Measurements from ENCODE around the gene ADAM8. TPM values are rescaled to one million over a fixed set of nuclear protein-coding genes. Genes with fewer than 3 reads are reported as not detected.

ADAM8 gene
- total RNA-seq, 1 donor from 2014 or later: 3.6 TPM

DNA sequence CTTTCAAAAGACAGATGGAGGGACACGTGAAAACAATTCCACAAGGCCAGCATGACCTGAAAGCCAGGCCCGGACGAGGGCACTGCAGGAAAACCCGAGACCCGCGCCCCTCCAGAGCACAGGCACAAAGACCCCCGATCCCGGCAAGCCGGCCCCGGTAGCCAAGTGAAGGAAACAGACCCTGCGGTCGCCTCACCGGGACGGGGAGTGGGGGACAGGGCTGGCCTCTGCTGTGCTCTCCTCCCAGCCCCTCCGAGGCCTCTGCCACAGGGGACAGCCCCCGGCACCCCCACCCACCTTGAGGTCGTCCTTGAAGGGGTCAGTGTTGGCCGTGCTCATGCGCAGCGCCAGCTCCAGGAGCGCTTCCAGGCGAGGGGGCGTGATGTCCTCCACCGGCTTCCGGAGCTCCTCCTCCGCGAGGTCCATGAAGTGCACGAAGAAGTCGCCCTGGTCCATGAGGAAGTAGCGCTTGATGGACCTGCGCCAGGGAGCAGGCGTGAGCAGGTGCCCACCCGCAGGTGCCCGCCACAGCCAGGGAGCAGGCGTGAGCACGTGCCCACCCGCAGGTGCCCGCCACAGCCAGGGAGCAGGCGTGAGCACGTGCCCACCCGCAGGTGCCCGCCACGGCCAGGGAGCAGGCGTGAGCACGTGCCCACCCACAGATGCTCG lies 11.3 kb upstream of the ADAM8 start:
- Mint-ChIP-seq H3K27ac (ENCODE audit: unreplicated experiment) (no peak overlapping the region), H3K27me3 (ENCODE audit: low read depth) (no peaks in the 10 kb centered on the region), H3K4me1 (no peaks in the 10 kb centered on the region), H3K9me3 (no peaks in the 10 kb centered on the region), H3K4me3 (no peak overlapping the region), H3K36me3 (ENCODE audit: low read depth) (peaks cover 5% of the 10 kb centered on the region)
- DNase-seq (ENCODE audit: low read depth, low spot score): no peak
- TF ChIP-seq, protein P1, sequence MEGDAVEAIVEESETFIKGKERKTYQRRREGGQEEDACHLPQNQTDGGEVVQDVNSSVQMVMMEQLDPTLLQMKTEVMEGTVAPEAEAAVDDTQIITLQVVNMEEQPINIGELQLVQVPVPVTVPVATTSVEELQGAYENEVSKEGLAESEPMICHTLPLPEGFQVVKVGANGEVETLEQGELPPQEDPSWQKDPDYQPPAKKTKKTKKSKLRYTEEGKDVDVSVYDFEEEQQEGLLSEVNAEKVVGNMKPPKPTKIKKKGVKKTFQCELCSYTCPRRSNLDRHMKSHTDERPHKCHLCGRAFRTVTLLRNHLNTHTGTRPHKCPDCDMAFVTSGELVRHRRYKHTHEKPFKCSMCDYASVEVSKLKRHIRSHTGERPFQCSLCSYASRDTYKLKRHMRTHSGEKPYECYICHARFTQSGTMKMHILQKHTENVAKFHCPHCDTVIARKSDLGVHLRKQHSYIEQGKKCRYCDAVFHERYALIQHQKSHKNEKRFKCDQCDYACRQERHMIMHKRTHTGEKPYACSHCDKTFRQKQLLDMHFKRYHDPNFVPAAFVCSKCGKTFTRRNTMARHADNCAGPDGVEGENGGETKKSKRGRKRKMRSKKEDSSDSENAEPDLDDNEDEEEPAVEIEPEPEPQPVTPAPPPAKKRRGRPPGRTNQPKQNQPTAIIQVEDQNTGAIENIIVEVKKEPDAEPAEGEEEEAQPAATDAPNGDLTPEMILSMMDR (conservative IDR thresholded peaks at IDR 0.05): no peak

DNA sequence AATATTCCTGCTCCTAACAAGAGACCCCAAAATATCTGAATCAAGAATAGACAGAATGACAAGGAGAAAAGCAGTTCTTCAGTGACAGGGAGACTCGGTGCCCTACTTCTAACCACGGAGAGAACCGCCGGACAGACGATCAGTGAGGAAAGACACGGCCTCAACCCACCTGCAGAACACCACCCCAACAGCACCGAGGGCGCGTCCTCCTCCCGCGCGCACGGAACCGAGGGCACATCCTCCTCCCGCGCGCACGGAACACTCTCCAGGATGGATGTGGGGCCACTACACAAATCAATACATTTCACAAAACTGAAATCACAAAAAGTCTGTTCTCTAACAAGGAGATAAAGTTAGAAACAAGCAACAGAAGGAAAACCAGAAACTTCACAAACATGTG lies 9.7 kb upstream of the ADAM8 start:
- H3K4me1 Mint-ChIP-seq: no peaks in the 10 kb centered on the region
- TF ChIP-seq, protein P1 (conservative IDR thresholded peaks at IDR 0.05): no peak
- no peaks in the 10 kb centered on the region for H3K27me3 Mint-ChIP-seq (ENCODE audit: low read depth)
- H3K4me3 Mint-ChIP-seq: no peak overlapping the region
- H3K27ac Mint-ChIP-seq (ENCODE audit: unreplicated experiment): no peak overlapping the region
- DNase-seq (ENCODE audit: low read depth, low spot score): no peak
- peaks cover 5% of the 10 kb centered on the region for H3K36me3 Mint-ChIP-seq (ENCODE audit: low read depth)
- no peaks in the 10 kb centered on the region for H3K9me3 Mint-ChIP-seq

DNA sequence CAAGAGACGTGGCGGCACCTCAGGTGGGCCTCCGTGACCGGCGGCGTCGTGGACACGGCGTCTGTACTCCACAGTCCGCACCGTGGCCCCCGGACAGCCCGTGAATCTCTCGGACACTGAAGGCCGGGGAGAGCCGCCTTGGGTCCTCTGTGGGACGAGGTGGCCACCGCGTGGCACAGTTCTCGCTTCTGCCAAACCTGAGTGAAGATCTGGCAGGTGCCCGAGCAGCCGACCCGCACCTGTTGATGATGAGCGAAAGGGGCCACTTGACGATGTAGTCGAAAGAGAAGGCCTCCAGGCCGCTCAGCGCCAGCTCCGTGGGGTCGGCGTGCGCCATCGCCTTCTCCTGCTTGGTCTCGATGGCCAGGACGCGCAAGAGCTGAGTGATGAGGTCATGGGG lies 8.5 kb upstream of the ADAM8 start:
- no peak overlapping the region for H3K4me3 Mint-ChIP-seq
- H3K36me3 Mint-ChIP-seq (ENCODE audit: low read depth): peaks cover 5% of the 10 kb centered on the region
- no peak for DNase-seq (ENCODE audit: low read depth, low spot score)
- no peak overlapping the region for H3K27ac Mint-ChIP-seq (ENCODE audit: unreplicated experiment)
- H3K27me3 Mint-ChIP-seq (ENCODE audit: low read depth): no peaks in the 10 kb centered on the region
- no peaks in the 10 kb centered on the region for H3K9me3 Mint-ChIP-seq
- no peaks in the 10 kb centered on the region for H3K4me1 Mint-ChIP-seq
- TF ChIP-seq, protein P1 (conservative IDR thresholded peaks at IDR 0.05): no peak

DNA sequence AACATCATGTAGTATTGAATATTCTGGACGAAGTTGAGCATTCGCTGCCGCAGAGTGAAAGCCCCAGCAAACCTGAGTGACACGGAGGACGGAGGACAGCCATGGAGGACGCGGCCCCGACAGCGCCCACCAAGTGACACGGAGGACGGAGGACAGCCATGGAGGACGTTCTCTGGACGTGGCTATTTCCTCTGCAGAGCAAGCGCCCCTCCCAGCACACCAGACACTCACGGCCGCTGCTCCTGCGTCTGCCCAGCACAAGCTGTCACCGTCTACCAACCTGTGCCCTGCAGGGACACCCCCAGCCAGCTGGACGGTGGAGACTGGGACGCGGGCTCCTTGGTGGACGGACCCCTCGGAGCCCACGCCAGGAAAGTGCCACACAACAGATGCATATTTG lies 7.3 kb upstream of the ADAM8 start:
- H3K27me3 Mint-ChIP-seq (ENCODE audit: low read depth): no peaks in the 10 kb centered on the region
- H3K36me3 Mint-ChIP-seq (ENCODE audit: low read depth): peaks cover 5% of the 10 kb centered on the region
- TF ChIP-seq, protein P1 (conservative IDR thresholded peaks at IDR 0.05): no peak
- no peaks in the 10 kb centered on the region for H3K4me1 Mint-ChIP-seq
- H3K9me3 Mint-ChIP-seq: no peaks in the 10 kb centered on the region
- no peak overlapping the region for H3K27ac Mint-ChIP-seq (ENCODE audit: unreplicated experiment)
- H3K4me3 Mint-ChIP-seq: no peak overlapping the region
- no peak for DNase-seq (ENCODE audit: low read depth, low spot score)

DNA sequence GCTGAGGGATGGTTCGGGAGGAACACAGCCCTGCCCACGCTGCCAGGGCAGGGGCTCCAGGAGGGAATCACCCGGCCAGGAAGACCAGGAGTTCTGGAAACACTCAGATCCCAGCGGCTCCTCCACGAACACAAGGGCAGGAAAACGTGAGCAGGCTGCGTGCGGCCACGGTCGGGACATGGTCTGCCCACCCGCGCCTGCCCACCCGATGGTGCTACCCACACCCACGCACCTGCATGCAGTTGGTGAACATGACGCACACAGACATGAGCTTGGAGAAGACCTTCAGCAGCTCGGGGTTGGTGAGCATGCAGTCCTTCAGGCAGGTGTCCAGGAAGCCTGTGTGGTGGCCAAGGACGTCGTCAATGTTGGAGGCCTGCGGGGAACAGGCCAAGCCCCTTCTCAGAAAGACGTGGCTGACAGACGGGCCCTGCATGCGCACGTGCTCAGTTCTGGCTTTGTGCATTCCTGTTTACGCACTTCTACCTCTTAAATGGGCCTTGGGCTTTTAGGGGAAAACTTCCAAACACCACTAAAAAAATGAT lies 6.2 kb upstream of the ADAM8 start:
- H3K36me3 Mint-ChIP-seq (ENCODE audit: low read depth): peaks cover 3% of the 10 kb centered on the region
- H3K4me3 Mint-ChIP-seq: no peak overlapping the region
- H3K27ac Mint-ChIP-seq (ENCODE audit: unreplicated experiment): no peak overlapping the region

More for the DNA sequence above, 6.2 kb upstream of the ADAM8 start:
- no peaks in the 10 kb centered on the region for H3K9me3 Mint-ChIP-seq
- TF ChIP-seq, protein P1 (conservative IDR thresholded peaks at IDR 0.05): no peak
- H3K4me1 Mint-ChIP-seq: no peaks in the 10 kb centered on the region
- no peak for DNase-seq (ENCODE audit: low read depth, low spot score)
- peaks cover under 1% of the 10 kb centered on the region for H3K27me3 Mint-ChIP-seq (ENCODE audit: low read depth)
